Measurements from ENCODE around the gene COPG1. TPM values are rescaled to one million over a fixed set of nuclear protein-coding genes. Genes with fewer than 3 reads are reported as not detected.
A peak's percentile ranks its signal among the peaks of the same experiment; 100 is the strongest.

COPG1 gene
- total and polyA plus RNA-seq, 10 of the 15 experiments (the other 5 are each of a cell fraction or from before 2014, with no cell fraction given), result 54.8 to 143 (median 91.2) TPM

GRCh38 chr3:129282727-129283327, 33.4 kb downstream of the COPG1 start (continued):
- TF ChIP-seq E2F8 (IDR thresholded peaks at IDR 0.05; ENCODE audit: low read depth, partially characterized antibody) (peak; percentile 70), PKNOX1 (IDR thresholded peaks at IDR 0.05) (peak; percentile 40; the same call in 1 of the 2 replicates), ATF7 (IDR thresholded peaks at IDR 0.05; ENCODE audit: low read depth) (peak; percentile 98), ZBED1 (IDR thresholded peaks at IDR 0.05; ENCODE audit: borderline replicate concordance) (peak; percentile 96), SMAD1 (IDR thresholded peaks at IDR 0.05; ENCODE audit: low read depth, partially characterized antibody) (peak; percentile 35), REST (IDR thresholded peaks at IDR 0.05; ENCODE audit: low read depth, low read length) (peak; percentile 34; the same call in 1 of the 2 replicates), CBFB (IDR thresholded peaks at IDR 0.05; ENCODE audit: low read depth) (peak; percentile 91), IRF4 (IDR thresholded peaks at IDR 0.05; ENCODE audit: low read depth, low read length) (peak; percentile 96), IKZF1 (conservative IDR thresholded peaks at IDR 0.05) (peak; percentile 96), SRF (IDR thresholded peaks at IDR 0.05; ENCODE audit: low read depth in 2 of 2, low read length in 2 of 2) (0 out of 4 replicates have a peak, but pooled peaks of 1 of the 2 experiments have one; percentile 21), TCF12 (IDR thresholded peaks at IDR 0.05; ENCODE audit: low read depth, low read length) (peak; percentile 92), PAX5 (IDR thresholded peaks at IDR 0.05; ENCODE audit: borderline replicate concordance, low read depth, low read length) (peak; percentile 74; the same call in 1 of the 2 replicates), RELB (IDR thresholded peaks at IDR 0.05; ENCODE audit: low read depth) (peak; percentile 90), STAT3 (IDR thresholded peaks at IDR 0.05; ENCODE audit: low read depth, low read length) (peak; percentile 71; the same call in 1 of the 2 replicates), GABPA (IDR thresholded peaks at IDR 0.05; ENCODE audit: low read depth) (peak; percentile 72), E4F1 (IDR thresholded peaks at IDR 0.05; ENCODE audit: borderline replicate concordance, partially characterized antibody) (no peak)
